B cell (primary cell): ENCODE measurements around the gene FSCN2.

Experiments
- EZH2 ChIP-seq: IDR thresholded peaks from 2 replicates; pipeline ENCODE4 v1.6.1; 2012; ENCODE audit warnings: borderline replicate concordance, low read depth, mild to moderate bottlenecking, moderate library complexity, low read length; ENCODE audit not compliant: insufficient read depth, poor library complexity, severe bottlenecking
- TF ChIP-seq, protein P1 (sequence below): fragments of 200-600 bp; IDR thresholded peaks from one replicate; pipeline ENCODE4 v1.8.0; 2022; ENCODE audit warnings: antibody characterized with exemption, mild to moderate bottlenecking

DNA sequence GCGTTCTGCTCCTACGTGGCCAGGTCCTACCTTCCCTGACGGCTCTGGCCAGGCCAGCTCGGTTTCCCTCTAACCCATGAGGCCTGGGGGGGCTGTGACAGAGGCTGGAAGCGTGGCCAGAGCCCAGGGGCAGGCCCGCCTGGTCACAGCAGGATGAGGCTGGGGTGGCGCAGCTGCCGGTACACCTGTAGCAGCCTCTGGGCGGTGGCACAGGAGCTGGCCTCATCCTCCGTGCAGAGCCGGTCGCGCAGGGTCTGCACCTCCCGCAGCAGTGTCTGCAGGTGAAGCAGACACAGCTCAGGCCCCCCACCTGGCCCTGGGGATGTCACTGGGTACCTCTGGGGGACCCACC is 12.5 kb downstream of the FSCN2 start:
- TF ChIP-seq, protein P1, sequence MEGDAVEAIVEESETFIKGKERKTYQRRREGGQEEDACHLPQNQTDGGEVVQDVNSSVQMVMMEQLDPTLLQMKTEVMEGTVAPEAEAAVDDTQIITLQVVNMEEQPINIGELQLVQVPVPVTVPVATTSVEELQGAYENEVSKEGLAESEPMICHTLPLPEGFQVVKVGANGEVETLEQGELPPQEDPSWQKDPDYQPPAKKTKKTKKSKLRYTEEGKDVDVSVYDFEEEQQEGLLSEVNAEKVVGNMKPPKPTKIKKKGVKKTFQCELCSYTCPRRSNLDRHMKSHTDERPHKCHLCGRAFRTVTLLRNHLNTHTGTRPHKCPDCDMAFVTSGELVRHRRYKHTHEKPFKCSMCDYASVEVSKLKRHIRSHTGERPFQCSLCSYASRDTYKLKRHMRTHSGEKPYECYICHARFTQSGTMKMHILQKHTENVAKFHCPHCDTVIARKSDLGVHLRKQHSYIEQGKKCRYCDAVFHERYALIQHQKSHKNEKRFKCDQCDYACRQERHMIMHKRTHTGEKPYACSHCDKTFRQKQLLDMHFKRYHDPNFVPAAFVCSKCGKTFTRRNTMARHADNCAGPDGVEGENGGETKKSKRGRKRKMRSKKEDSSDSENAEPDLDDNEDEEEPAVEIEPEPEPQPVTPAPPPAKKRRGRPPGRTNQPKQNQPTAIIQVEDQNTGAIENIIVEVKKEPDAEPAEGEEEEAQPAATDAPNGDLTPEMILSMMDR: no peak
- no peak for TF ChIP-seq EZH2
